PFSK-1 (cell line): ENCODE measurements around the gene SDK1.

Experiments used
- FOXP2 ChIP-seq: optimal IDR thresholded peaks from 2 replicates; pipeline ENCODE3; 2011; ENCODE audit warnings: borderline replicate concordance, control low read depth, inconsistent platforms; ENCODE audit not compliant: insufficient read depth; ENCODE audit errors: extremely low read length, extremely low read depth
- POLR2AphosphoS5 ChIP-seq: IDR thresholded peaks from 2 replicates; pipeline ENCODE4 v1.6.1; 2012; ENCODE audit warnings: low read depth, mild to moderate bottlenecking, control low read depth, low read length, moderate library complexity
- REST ChIP-seq, 2 experiments: IDR thresholded peaks; 2 replicates each; pipeline versions ENCODE4 v1.6.1 to v1.8.0; 2011 to 2012; ENCODE audit warnings: low read depth in 2 of 2, low read length in 2 of 2, control low read depth in 1 of 2, inconsistent platforms in 1 of 2, mild to moderate bottlenecking in 1 of 2, moderate library complexity in 1 of 2; ENCODE audit not compliant: insufficient read depth in 1 of 2
- SIN3A ChIP-seq: IDR thresholded peaks from 2 replicates; pipeline ENCODE4 v1.6.1; 2012; ENCODE audit warnings: mild to moderate bottlenecking, low read length, moderate library complexity, borderline replicate concordance; ENCODE audit not compliant: insufficient read depth
- TAF1 ChIP-seq: IDR thresholded peaks from 2 replicates; pipeline ENCODE4 v1.6.1; 2012; ENCODE audit warnings: low read length, control low read depth, borderline replicate concordance; ENCODE audit not compliant: insufficient read depth

SDK1 gene

GRCh38 chr7:4265066-4265465, 964.0 kb downstream of the SDK1 start:
- no peak for TF ChIP-seq FOXP2
- TF ChIP-seq TAF1: no peak

GRCh38 chr7:4265676-4266075, 964.6 kb downstream of the SDK1 start:
- TF ChIP-seq TAF1 (no peak), REST (IDR thresholded peaks at IDR 0.05; ENCODE audit: insufficient read depth in 1 of 2, low read depth in 2 of 2, low read length in 2 of 2) (no peak), POLR2AphosphoS5 (no peak), SIN3A (no peak), FOXP2 (no peak)

- no peak for TF ChIP-seq POLR2AphosphoS5
- TF ChIP-seq TAF1: no peak
Measured at GRCh38 chr7:4266270-4267040, 965.4 kb downstream of the SDK1 start.

- TF ChIP-seq TAF1 (no peak), POLR2AphosphoS5 (no peak), SIN3A (no peak), FOXP2 (no peak), REST (IDR thresholded peaks at IDR 0.05; ENCODE audit: insufficient read depth in 1 of 2, low read depth in 2 of 2, low read length in 2 of 2) (no peak)
Measured at GRCh38 chr7:4267341-4268039, 966.4 kb downstream of the SDK1 start.

GRCh38 chr7:4268040-4268965, 967.3 kb downstream of the SDK1 start:
- TF ChIP-seq REST (IDR thresholded peaks at IDR 0.05; ENCODE audit: insufficient read depth in 1 of 2, low read depth in 2 of 2, low read length in 2 of 2): no peak
- TF ChIP-seq TAF1: no peak
- TF ChIP-seq POLR2AphosphoS5: no peak
- TF ChIP-seq FOXP2: no peak
- no peak for TF ChIP-seq SIN3A
